Measurements from ENCODE around the gene HAGH. TPM values are rescaled to one million over a fixed set of nuclear protein-coding genes. Genes with fewer than 3 reads are reported as not detected.

The HAGH gene
- total and polyA plus RNA-seq, 8 donors, result 26.6 to 63.7 (median 37.4) TPM

DNA sequence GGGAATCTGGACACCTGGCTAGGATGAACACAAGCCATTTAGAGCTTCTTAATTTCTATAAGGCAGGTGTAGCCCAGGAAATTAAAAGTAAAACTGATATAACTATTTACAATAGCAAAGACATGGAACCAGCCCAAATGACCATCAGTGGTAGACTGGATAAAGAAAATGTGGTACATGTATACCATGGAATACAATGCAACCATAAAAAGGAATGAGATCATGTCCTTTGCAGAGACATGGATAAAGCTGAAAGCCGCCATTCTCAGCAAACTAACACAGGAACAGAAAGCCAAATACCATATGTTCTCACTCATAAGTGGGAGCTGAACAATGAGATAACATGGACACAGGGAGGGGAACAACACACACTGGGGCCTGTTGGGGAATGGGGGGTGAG lies 19.8 kb upstream of the HAGH start:
- ATAC-seq (no peak), FAIRE-seq (no peak), DNase-seq (no peak)
- TF ChIP-seq, protein P1, sequence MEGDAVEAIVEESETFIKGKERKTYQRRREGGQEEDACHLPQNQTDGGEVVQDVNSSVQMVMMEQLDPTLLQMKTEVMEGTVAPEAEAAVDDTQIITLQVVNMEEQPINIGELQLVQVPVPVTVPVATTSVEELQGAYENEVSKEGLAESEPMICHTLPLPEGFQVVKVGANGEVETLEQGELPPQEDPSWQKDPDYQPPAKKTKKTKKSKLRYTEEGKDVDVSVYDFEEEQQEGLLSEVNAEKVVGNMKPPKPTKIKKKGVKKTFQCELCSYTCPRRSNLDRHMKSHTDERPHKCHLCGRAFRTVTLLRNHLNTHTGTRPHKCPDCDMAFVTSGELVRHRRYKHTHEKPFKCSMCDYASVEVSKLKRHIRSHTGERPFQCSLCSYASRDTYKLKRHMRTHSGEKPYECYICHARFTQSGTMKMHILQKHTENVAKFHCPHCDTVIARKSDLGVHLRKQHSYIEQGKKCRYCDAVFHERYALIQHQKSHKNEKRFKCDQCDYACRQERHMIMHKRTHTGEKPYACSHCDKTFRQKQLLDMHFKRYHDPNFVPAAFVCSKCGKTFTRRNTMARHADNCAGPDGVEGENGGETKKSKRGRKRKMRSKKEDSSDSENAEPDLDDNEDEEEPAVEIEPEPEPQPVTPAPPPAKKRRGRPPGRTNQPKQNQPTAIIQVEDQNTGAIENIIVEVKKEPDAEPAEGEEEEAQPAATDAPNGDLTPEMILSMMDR (IDR thresholded peaks at IDR 0.05), result no peak
- WGBS, 2 donors, result 83 to 100% methylated on average over 1 of the region's 1 CpG
- Histone ChIP-seq H3K4me1 (no peaks in the 10 kb centered on the region), H3K27me3 (no peaks in the 10 kb centered on the region), H3K36me3 (no peaks in the 10 kb centered on the region), H3K9me3 (no peaks in the 10 kb centered on the region), H3K27ac (no peak overlapping the region), H3K4me3 (no peak overlapping the region)
- intact Hi-C loops (cut with DNase I), result no loop called here

DNA sequence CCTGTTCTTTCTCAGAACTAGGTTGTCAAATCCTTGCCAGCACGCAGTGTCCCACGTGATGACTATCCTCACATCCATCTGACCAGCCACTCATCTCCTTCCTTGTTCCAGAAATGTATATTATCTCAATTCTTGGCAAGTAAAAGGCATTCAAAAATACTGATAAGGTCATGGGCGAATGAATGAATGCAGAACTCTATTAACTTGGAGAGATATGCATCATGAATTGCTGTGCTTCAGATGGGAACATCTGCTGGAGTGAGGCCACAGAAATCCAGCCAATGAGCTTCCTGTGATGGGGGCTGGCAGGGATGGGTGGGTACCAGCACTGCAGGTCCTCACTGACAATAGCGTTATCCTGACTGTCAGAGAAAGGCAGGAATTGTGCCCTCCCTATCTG lies 19.4 kb upstream of the HAGH start:
- H3K4me1 ChIP-seq, result no peaks in the 10 kb centered on the region
- intact Hi-C loops (cut with DNase I), result no loop called here
- ATAC-seq (no peak), FAIRE-seq (no peak), DNase-seq (no peak)
- H3K36me3 ChIP-seq, result no peaks in the 10 kb centered on the region
- H3K27ac ChIP-seq, result no peak overlapping the region
- 41 to 45% methylated on average over 4 of the region's 4 CpGs for WGBS, 2 donors
- no peak overlapping the region for H3K4me3 ChIP-seq
- H3K9me3 ChIP-seq, result no peaks in the 10 kb centered on the region
- H3K27me3 ChIP-seq, result no peaks in the 10 kb centered on the region
- TF ChIP-seq, protein P1 (IDR thresholded peaks at IDR 0.05), result no peak

DNA sequence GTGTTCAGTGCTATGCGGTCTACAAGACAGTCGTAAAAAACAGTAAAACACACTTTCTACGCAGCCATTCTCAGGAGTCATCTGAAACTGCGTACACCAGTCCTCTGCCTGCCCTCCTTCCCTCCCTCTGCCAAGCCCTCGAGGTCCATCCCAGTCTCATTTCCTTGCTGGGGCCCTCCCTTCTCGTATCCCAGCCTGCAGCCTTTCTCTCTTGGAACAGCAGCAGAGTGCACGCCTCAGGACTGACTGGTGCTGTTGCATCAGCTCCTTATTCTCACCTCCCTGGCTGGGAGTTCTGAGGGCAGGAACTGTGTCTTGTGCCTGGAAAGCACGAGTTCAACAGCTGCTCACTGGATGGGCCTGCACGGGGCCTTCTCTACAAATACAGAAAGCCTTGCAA lies 12.9 kb upstream of the HAGH start:
- Histone ChIP-seq H3K27ac (no peak overlapping the region), H3K4me3 (no peak overlapping the region), H3K36me3 (no peaks in the 10 kb centered on the region), H3K9me3 (no peaks in the 10 kb centered on the region), H3K4me1 (no peaks in the 10 kb centered on the region), H3K27me3 (no peaks in the 10 kb centered on the region)
- WGBS, 2 donors, result 72 to 74% methylated on average over 9 of the region's 9 CpGs
- intact Hi-C loops (cut with DNase I), result no loop called here
- FAIRE-seq, result no peak
- TF ChIP-seq, protein P1 (IDR thresholded peaks at IDR 0.05), result no peak
- DNase-seq, result no peak
- no peak for ATAC-seq

DNA sequence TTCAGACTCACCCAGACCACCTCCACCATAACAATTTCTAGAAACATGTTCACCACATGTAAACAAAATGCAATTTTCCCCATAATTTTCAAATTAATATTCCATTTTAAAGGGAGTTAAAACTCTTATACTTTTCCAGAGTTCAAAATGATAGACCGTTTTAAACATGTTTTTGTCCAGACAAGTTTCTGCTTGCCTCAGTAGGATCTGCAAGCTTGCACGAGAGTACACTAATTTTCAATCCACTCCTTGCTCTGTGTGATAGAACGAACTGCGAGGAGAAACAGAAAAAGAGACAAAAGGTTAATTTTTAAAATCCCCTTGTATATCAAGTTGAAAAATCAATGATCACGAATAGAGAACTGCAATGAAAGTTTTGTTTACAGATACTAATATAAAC lies 7.5 kb upstream of the HAGH start:
- Histone ChIP-seq H3K4me3 (no peak overlapping the region), H3K27me3 (no peaks in the 10 kb centered on the region), H3K27ac (no peak overlapping the region), H3K4me1 (peaks cover 4 to 15% (median 10%) of the 10 kb centered on the region in 3 donors), H3K9me3 (no peaks in the 10 kb centered on the region), H3K36me3 (no peaks in the 10 kb centered on the region)
- DNase-seq (no peak), ATAC-seq (no peak), FAIRE-seq (no peak)
- WGBS, 2 donors, result 61 to 76% methylated on average over 5 of the region's 5 CpGs
- intact Hi-C loops (cut with DNase I), result no loop called here
- TF ChIP-seq, protein P1 (IDR thresholded peaks at IDR 0.05), result no peak

DNA sequence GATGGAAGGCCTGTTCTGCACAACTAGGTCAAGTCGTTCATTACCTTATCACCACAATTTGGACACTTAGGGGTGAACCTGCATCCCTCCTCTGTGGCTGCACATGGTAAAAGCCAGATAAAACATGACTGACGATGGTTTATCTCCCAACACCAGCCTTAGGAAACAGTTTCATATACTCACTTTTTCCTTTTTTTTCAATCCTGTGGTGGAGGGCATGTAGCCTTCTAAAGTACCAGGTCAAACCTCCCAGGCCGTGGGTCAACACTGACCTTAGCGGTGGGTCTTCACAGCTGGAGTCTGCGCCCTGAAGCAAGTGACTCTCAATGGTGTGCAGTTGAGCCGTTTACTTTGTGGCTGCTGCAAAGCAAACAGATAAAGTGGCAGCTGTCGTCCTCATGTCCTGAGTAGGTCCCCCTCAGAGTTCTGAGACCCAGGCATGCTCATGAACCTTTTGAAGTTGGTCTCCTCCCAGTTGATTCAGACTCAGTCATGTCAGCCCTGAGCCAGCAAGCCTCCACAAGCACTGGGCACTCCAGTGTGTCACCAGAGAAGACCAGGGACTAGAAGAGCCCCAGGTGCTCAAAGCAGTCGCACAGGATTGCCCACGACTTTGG lies 6.3 kb upstream of the HAGH start:
- no peak for DNase-seq
- Histone ChIP-seq H3K27me3 (no peaks in the 10 kb centered on the region), H3K4me1 (peaks cover 15 to 24% (median 19%) of the 10 kb centered on the region in 3 donors), H3K27ac (no peak overlapping the region), H3K36me3 (no peaks in the 10 kb centered on the region), H3K4me3 (no peak overlapping the region), H3K9me3 (no peaks in the 10 kb centered on the region)
- TF ChIP-seq, protein P1 (IDR thresholded peaks at IDR 0.05), result no peak
- 57 to 64% methylated on average over 9 of the region's 9 CpGs for WGBS, 2 donors
- no peak for FAIRE-seq
- intact Hi-C loops (cut with DNase I), result no loop called here
- no peak for ATAC-seq

All from pancreas (tissue), 10 donors.